ENCODE results near the gene GPR158.
"Not testable (repeated sequence)": the region's sequence is repeated elsewhere in the genome, so short reads cannot be mapped to it uniquely, and the experiment has no call there.

The GPR158 gene

DNA sequence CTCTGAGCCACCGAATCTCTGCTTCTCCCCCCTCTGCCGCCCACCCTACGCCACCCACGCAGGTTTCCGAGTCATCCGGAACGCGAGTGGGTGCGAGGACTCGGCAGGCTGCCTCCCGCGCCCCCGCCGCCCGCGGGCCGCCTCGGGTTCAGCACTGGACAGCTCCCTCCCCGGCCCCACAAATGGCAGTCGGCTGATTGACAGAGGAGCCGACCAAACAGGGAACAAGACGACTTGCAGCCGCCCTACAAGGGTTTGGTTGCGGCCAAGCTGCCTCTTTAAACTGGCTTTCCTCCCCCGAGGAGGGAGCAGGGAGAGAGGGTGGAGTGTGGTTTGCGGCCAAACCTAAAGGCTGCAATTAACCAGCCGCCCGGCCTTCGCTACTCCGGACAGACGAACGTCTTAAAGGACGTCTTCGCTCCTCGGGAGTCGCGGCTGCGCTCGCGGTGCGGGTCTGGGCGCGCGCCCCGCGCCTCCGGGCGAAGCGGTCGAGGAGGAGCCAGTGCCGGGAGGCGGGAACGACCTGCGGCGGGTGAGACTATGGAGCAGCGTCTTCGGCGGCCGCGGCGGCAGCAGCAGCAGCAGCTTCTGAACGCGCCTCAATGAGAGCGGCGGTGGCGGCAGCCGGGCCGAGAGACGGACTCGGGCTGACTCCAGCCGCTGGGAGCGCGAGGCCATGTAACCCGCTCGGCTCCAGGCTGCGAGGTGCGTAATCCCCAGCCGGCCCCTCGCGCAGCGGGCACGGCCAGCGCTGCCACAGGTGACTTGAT lies at the start of gene GPR158:
Gene GPR158 (plus strand): TSS at position 541 of the 770 bp plus-strand sequence. CDS start 420 bp downstream, outside the sequence.
- DNase-seq (ENCODE audit: low spot score): peak; percentile 77

- DNase-seq (ENCODE audit: low spot score): no peak
Measured at GRCh38 chr10:25125201-25125611, 49.6 kb upstream of the GPR158 start.

DNA sequence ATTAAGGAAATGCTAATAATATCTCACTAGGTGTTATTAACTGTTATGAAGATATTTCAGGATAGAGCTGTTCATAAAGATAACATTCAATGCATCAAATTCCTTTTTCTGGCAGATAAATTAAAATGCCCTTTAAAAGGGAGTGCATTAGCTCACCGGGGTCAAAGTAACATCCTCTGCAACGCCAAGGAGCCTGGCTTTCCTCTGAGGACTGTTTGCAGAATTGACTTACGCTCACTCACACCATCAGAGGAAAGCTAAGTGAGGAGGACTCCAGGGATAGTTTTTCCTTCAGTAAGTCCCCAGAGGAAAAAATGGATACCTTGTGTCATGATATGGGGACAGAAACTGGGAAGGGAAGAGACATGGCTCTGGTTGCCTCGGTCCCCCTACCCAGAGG lies 45.2 kb upstream of the GPR158 start:
- DNase-seq (ENCODE audit: low spot score): no peak

DNA sequence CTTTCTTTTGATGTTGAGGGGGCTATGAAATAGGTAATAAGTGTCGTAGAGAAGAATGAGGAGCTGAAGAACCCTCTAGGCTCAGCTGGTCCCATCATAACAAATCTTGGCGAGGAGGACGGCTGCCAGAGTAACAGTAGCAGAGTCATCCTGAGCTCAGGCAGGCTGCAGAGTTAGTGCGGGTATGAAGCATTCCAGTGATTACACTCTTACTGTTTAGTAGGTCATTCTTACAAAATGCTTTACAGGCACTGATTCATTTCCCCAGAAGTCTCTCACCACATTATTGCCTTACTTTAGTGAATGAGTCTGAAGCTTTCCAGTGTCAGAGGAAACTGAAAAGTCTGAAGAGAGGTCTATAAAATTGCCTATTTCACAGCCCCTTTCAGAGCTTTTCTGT lies 43.9 kb upstream of the GPR158 start:
- no peak for DNase-seq (ENCODE audit: low spot score)

DNA sequence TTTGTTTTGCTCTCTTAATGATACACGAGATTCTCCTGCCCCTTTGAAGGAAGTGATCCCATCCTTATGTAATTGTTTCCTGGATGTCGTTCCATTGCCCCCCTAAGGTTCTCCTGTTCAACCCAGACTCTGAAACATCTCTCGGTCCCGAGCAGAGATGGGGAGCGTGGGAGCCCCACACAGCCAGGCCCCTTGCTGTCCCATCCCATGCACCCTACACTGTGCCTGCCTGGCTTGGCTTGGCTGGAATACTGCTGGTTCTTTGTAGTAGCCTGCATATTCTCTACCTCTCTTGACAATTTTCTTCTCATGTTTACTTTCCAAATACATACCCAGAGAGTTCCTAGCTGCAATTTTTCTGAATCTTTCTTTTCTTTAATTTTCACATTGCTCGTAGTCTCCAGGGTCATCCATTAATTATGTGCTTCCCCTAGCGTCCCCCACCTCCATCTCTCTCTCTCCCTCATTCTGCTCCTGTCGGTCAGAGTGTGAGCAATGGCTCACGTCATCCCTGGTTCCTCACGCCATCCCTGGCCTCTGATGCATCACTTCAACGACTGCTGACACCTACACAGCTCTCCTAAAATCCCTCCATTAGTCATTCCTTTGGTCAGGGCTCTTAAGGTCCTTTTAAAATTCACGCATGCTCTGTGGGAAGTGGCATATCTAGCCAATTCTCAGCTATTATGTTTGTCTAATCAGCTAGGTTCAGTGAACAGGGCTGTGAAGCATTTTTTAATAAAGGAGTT lies 32.5 kb upstream of the GPR158 start:
- DNase-seq (ENCODE audit: low spot score): no peak

- no peak for DNase-seq (ENCODE audit: low spot score)
Measured at GRCh38 chr10:25157650-25158049, 17.2 kb upstream of the GPR158 start.

DNA sequence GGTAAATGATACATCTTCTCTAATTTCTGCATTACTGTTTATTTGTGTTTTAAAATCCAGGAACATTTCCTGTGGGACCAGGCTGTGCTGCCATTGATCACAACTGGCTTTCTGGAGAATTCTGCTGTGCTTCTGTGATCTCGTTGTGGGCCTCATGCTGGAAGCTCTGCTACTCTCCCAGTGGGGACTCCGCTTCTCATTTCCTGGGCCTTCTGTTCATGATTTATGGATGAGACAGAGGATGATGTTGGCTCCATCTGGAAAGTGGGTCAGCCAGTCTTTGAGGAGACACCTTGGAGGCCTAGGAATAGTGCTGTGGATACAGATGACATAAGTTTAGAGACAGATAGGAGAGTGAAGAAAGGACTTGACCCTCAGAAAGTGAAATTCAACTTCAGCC lies 15.2 kb upstream of the GPR158 start:
- DNase-seq (ENCODE audit: low spot score): no peak

DNA sequence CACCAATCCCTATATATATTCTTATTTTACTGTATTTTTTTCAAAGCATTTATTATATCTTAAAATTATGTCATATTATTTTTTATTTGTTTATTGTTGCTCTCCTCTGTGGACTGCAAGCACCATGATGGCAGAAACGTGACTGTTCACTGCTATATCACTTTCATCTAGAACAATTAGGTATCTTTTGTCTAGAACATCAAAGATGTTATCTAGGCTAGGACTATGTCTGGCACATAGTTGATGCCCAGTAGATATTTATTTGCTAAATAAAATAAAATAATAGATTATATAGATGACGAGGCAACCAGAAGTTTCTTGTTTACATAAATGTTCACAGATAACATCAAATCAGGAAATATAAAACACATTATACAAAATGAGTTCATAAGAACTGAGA lies 12.4 kb upstream of the GPR158 start:
- DNase-seq (ENCODE audit: low spot score): no peak

DNA sequence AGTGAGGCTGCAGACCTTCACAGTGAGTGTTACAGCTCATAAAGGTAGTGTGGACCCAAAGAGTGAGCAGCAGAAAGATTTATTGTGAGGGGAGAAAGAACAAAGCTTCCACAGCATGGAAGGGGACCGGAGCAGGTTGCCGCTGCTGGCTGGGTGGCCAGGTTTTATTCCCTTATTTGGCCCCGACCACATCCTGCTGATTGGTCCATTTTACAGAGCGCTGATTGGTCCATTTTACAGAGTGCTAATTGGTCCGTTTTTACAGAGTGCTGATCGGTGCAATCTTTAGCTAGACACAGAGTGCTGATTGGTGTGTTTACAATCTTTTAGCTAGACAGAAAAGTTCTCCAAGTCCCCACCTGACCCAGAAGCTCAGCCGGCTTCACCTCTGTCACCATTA lies 11.3 kb upstream of the GPR158 start:
- not testable (repeated sequence) for DNase-seq (ENCODE audit: low spot score)

DNA sequence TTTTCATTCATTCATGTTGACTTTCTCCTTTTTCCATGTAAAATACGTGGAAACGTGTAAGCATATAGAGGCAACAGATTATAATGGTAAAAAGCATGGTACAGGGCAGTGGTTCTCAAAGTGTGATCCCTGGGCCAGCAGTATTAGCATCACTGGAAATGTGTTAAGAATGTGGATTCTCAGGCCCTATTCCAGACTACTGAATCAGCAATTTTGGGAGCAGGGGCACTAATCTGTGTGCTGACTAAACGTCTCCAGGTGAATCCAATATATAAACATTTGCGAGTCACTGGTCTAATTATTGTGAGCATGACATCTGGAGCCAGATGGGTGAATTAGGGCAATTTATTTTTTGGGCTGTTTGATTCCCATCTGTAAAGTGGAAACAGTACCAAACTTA lies 5.1 kb upstream of the GPR158 start:
- DNase-seq (ENCODE audit: low spot score): no peak

GRCh38 chr10:25170627-25171026 lies 4.2 kb upstream of the GPR158 start:
- DNase-seq (ENCODE audit: low spot score): no peak

GRCh38 chr10:25175527-25176420 lies 973 bp downstream of the GPR158 start:
- no peak for DNase-seq (ENCODE audit: low spot score)

DNA sequence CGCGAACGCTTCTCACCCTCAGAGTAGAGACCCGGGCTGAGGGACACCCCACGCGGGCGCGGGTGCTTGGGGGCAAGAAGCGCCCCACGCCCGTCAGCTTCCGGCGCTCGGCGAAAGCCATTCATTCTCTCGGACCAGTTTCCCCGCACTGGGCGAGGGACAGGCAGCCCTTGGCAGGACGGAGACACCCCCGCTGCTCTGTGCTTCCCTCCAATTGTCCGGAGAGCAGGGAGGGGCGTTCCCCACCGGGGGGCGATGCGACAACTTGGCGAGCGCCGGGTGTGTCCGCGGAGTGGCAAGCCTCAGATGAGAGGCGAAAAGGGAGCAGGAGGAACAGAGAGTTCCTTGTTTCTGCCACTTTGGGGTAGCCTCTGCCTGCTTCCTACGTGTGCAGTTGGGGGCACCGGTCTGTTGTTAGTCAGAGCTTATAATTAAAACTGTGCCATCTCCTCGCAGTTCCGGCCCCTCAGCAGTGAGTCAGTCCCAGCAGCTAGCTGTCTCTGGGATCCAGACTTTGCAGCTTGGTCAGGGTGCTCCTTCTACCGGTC lies 1.7 kb downstream of the GPR158 start:
- DNase-seq (ENCODE audit: low spot score): no peak

DNA sequence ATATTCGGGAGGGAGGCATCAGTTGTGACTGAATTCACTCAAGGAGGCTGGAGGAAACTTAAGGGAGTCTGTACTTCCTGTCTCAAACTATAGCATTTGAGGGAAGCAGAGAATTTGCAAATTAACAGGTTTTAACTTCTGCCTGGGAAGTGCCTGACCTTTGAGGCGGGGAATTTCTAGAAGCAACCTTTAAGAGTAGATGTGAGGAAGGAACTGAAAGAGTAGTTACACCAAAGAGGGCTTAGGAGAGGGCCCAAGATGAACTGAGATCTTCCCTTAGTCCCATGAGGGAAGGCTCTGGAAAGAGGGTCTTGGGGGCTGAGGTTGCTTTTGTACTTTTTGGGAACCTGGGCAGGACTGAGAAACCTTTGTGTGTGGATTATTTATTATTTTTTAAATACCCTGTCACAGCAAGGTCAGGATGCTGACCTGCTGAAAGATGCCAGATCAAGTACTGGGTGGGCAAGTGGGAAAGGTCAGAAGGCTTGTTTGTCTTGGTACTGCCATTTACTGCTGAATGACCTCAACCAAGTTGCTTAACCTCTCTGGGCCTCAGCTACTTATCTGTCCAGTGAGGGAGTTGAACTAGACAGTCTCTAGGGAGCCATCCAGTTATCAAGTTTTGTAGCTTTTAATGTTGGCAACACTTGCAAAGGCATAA lies 2.4 kb downstream of the GPR158 start:
- DNase-seq (ENCODE audit: low spot score): no peak

GRCh38 chr10:25177754-25178135 lies 2.9 kb downstream of the GPR158 start:
- DNase-seq (ENCODE audit: low spot score): no peak

- DNase-seq (ENCODE audit: low spot score): no peak
Measured at GRCh38 chr10:25178411-25178810, 3.6 kb downstream of the GPR158 start.

- DNase-seq (ENCODE audit: low spot score): no peak
Measured at GRCh38 chr10:25180801-25181200, 6.0 kb downstream of the GPR158 start.

DNA sequence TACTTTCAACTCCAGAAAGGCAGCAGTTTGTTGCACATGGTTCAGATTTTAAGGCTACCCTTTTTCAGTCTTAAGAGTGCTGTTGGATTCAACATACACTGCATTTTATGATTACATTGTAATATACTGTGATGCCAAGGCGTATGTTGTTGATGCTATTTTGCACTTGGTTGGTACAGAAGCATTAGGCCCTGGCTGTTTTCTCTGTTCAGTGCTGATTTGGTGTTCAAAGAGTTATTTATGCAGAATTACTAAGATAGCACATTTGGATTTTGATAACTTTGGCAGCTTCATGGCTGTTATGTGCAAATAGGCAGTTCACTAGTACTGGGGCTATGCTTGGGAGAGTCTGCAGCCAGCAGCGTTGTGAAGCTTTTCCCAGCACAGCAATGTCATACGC lies 7.8 kb downstream of the GPR158 start:
- no peak for DNase-seq (ENCODE audit: low spot score)

GRCh38 chr10:25191162-25191895 lies 16.5 kb downstream of the GPR158 start:
- DNase-seq (ENCODE audit: low spot score): no peak

DNA sequence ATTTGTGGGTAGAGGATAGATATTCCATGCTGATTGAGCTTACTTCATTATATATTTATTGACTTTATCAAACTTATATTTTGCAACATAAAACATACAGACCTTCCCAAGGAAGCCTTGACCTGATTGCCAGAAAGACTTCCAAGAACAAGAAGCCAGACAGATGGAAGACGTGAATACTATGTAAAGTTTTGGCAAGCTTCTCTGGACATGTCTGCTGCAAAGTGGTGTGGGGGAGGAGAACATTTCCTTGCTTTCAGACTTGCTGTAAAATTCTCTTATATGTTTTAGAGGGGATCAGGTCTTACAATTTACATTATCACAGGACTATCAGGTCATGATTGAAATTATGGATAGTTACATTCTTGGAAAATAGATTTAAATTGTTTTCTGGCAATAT lies 23.4 kb downstream of the GPR158 start:
- DNase-seq (ENCODE audit: low spot score): no peak

All from HuH-7.5 (cell line).